A549 treated with Hydrocortisone at 1 μM for 4 hours (cell line): ENCODE data around the gene PLAC9. TPM values are rescaled to one million over a fixed set of nuclear protein-coding genes. Genes with fewer than 3 reads are reported as not detected.

ENCODE experiments used
- total RNA-seq: library from RNA; stranded (reverse); fragments of 200-300 nt; extraction: Qiagen RNA extraction; gene quantifications from 5 replicates; pipeline ENCODE4 v1.2.3, GENCODE V29; 2022

PLAC9 gene
- total RNA-seq: 0.30 TPM in 1 of 5 replicates, not detected in the others

GRCh38 chr10:80132299-80133139 is at the start of gene PLAC9:
Gene PLAC9 (plus strand): TSS chr10:80132730. CDS start chr10:80132763, 33 bp downstream.

Other genes with a start within 250 kb of the PLAC9 start
- gene SFTPD, start 183.6 kb upstream of the PLAC9 start, total RNA-seq: 0.23 to 0.33 TPM (median 0.24 TPM) in 5 replicates
- gene TMEM254, start 54.1 kb upstream of the PLAC9 start, total RNA-seq: 17.5 to 22.1 TPM (median 18.8 TPM) in 5 replicates
- gene ANXA11, start 72.8 kb downstream of the PLAC9 start, total RNA-seq: 140 to 219 TPM (median 210 TPM) in 5 replicates
- gene MAT1A, start 156.9 kb downstream of the PLAC9 start, total RNA-seq: 0.03 to 0.10 TPM (median 0.07 TPM) in 4 of 5 replicates, not detected in the other
- gene DYDC1, start 224.0 kb downstream of the PLAC9 start, total RNA-seq: not detected in 5 replicates
- gene DYDC2, start 224.1 kb downstream of the PLAC9 start, total RNA-seq: 0.14 TPM in 1 of 5 replicates, not detected in the others